Liver (tissue), 9 donors: Measurements from ENCODE around the gene AKAP13. TPM values are rescaled to one million over a fixed set of nuclear protein-coding genes. Genes with fewer than 3 reads are reported as not detected.

Experiments
- DNase-seq: peaks from one replicate; pipeline ENCODE4 v3.0.0-alpha.2; 2017; ENCODE audit warnings: low spot score
- H3K27ac ChIP-seq, 2 donors: one replicate each; pipeline ENCODE4 v1.7.0; 2013; ENCODE audit warnings: inconsistent platforms in 2 of 2, low read length in 2 of 2, control low read depth in 1 of 2, low read depth in 1 of 2, mild to moderate bottlenecking in 1 of 2
- H3K27me3 ChIP-seq, 4 donors: one replicate each; pipeline versions ENCODE4 v1.6.1 to v1.7.0; 2013; ENCODE audit warnings: low read length in 3 of 4, inconsistent platforms in 1 of 4, mild to moderate bottlenecking in 1 of 4, moderate library complexity in 1 of 4; ENCODE audit not compliant: control insufficient read depth in 4 of 4, insufficient read depth in 4 of 4
- H3K36me3 ChIP-seq, 4 donors: one replicate each; pipeline versions ENCODE4 v1.6.1 to v1.7.0; 2013; ENCODE audit warnings: low read length in 3 of 4, mild to moderate bottlenecking in 3 of 4, low read depth in 1 of 4, moderate library complexity in 1 of 4; ENCODE audit not compliant: control insufficient read depth in 4 of 4, insufficient read depth in 3 of 4
- H3K4me1 ChIP-seq, 4 donors: one replicate each; pipeline versions ENCODE4 v1.6.1 to v1.7.0; 2013; ENCODE audit warnings: low read length in 3 of 4, mild to moderate bottlenecking in 3 of 4, moderate library complexity in 1 of 4; ENCODE audit not compliant: control insufficient read depth in 4 of 4, insufficient read depth in 4 of 4
- H3K4me3 ChIP-seq, 3 donors: one replicate each; pipeline versions ENCODE4 v1.6.1 to v1.7.0; 2013; ENCODE audit warnings: low read length in 3 of 3, control low read depth in 1 of 3, low read depth in 1 of 3, mild to moderate bottlenecking in 1 of 3
- H3K9ac ChIP-seq, 2 donors: one replicate each; pipeline ENCODE4 v1.7.0; 2013; ENCODE audit warnings: low read length in 2 of 2, mild to moderate bottlenecking in 2 of 2, moderate library complexity in 2 of 2, control low read depth in 1 of 2, low read depth in 1 of 2
- H3K9me3 ChIP-seq, 4 donors: one replicate each; pipeline versions ENCODE4 v1.6.1 to v1.7.0; 2013; ENCODE audit warnings: low read length in 3 of 4; ENCODE audit not compliant: control insufficient read depth in 4 of 4
- EGR1 ChIP-seq, 2 donors: IDR thresholded peaks; 2 replicates each; pipeline ENCODE4 v1.6.1; 2016 to 2018; ENCODE audit warnings: antibody characterized with exemption in 2 of 2, low read depth in 2 of 2
- FOXA2 ChIP-seq: IDR thresholded peaks from 2 replicates; pipeline ENCODE4 v1.6.1; 2016; ENCODE audit warnings: antibody characterized with exemption
- GABPA ChIP-seq, 2 donors: IDR thresholded peaks in 1 of 2; conservative IDR thresholded peaks in 1 of 2; 2 replicates each; pipeline ENCODE4 v1.6.1; 2016; ENCODE audit warnings: antibody characterized with exemption in 2 of 2, mild to moderate bottlenecking in 1 of 2, moderate library complexity in 1 of 2
- HNF4A ChIP-seq, 2 donors: conservative IDR thresholded peaks; 2 replicates each; pipeline ENCODE4 v1.6.1; 2016; ENCODE audit warnings: antibody characterized with exemption in 2 of 2, mild to moderate bottlenecking in 2 of 2
- HNF4G ChIP-seq: IDR thresholded peaks from 2 replicates; pipeline ENCODE4 v1.6.1; 2016; ENCODE audit warnings: antibody characterized with exemption
- RXRA ChIP-seq, 2 donors: IDR thresholded peaks; 2 replicates each; pipeline ENCODE4 v1.6.1; 2017 to 2018; ENCODE audit warnings: antibody characterized with exemption in 2 of 2, mild to moderate bottlenecking in 1 of 2
- SP1 ChIP-seq: IDR thresholded peaks from 2 replicates; pipeline ENCODE4 v1.6.1; 2018; ENCODE audit warnings: antibody characterized with exemption, mild to moderate bottlenecking
- TAF1 ChIP-seq: conservative IDR thresholded peaks from 2 replicates; pipeline ENCODE4 v1.6.1; 2016; ENCODE audit warnings: antibody characterized with exemption, mild to moderate bottlenecking
- WGBS: extraction: QIAGEN DNeasy Blood & Tissue Kit; methylation state at CpG from one replicate; pipeline ENCODE4 v1.1.7; 2013; 5-methylcytosine and 5-hydroxymethylcytosine counted together
- polyA plus RNA-seq, 2 donors: library from polyadenylated mRNA; stranded (reverse) in 1 of 2; unstranded in 1 of 2; fragments of 200-250 nt in 1 of 2; fragments of >200 nt in 1 of 2; fragmentation: Nextera tagmentation in 1 of 2; extraction: Ambion mirVana in 1 of 2; gene quantifications; one replicate each; pipeline versions ENCODE4 v1.2.1 to v1.2.3, GENCODE V29; 2013 to 2015
- total RNA-seq, 2 donors: library from RNA; depleted of rRNA; stranded (reverse); fragments of >200 nt; gene quantifications; one replicate each; pipeline ENCODE4 v1.2.3, GENCODE V29; 2014
- TF ChIP-seq, protein P1 (sequence below): fragments of 150-350 bp; IDR thresholded peaks from 2 replicates; pipeline ENCODE4 v1.5.1; 2017; ENCODE audit warnings: improper control_type of control experiment, low read depth, low read length; ENCODE audit not compliant: missing input control
- TF ChIP-seq, protein P2 (sequence below): IDR thresholded peaks from 2 replicates; pipeline ENCODE4 v1.6.1; 2016; ENCODE audit warnings: antibody characterized with exemption
- TF ChIP-seq, protein P3 (sequence below): IDR thresholded peaks from 2 replicates; pipeline ENCODE4 v1.6.1; 2016; ENCODE audit warnings: antibody characterized with exemption, mild to moderate bottlenecking
- TF ChIP-seq, protein P4 (sequence below): IDR thresholded peaks from 2 replicates; pipeline ENCODE4 v1.6.1; 2016; ENCODE audit warnings: antibody characterized with exemption
- donor health status: healthy.
- donor health status: healthy.
- donor health status: healthy.
- donor health status: healthy.
- donor health status: healthy.

AKAP13 gene
- total and polyA plus RNA-seq, 4 donors = 18.6 to 92.3 (median 37.4) TPM

DNA sequence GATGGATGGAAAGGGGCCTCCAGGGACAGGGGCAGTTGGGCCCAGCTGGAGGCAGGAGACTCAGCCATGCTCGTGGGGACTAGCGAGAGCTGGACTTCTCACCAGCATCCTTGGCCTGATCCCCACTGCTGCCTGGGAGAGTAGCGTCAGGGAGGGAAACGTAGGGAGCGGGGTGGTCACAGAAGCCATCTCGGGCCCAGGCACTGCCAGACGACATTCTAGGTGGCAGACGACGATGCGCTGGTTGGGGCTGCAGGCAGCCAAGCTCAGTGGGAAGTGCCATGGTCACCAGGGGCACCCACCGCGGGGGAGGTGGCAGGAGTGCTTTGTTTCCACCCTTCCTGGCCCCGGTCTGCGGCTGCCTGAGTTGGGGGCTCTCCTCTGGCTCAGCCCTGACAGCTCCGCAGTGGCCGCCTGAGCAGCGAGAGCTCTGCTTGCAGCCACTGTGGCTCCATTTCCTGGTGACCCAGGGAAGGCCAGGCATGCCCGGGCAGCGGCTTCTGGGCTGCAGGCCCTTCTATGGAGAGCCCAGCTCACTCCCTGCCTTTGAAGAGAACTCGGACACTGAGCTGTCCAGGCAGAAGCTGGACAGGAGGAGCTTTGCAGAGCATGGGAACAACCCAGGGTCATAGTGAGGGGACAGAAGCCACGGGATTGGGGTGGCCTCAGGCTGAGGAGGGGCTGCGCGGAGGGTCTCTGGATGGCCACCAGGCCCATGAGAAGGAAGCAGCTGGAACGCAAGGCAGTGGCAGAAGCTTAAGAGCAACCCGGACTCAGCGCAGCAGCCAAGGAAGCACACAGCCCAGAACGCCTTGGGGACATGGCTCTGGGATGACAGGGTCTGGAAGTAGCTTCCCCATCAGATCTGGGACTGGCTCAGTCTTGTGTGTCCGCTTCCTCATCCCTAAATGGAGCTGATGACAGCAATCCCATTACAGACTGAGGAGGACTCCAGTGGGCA lies 383.6 kb downstream of the AKAP13 start:
- Histone ChIP-seq H3K9me3 (no peaks in the 10 kb centered on the region), H3K27ac (peak overlapping the region in 1 of 2 donors; percentile 8), H3K4me3 (no peak overlapping the region), H3K9ac (no peak overlapping the region), H3K36me3 (peaks cover 0 to 5% (median 1%) of the 10 kb centered on the region in 4 donors), H3K4me1 (peaks cover 5 to 31% (median 24%) of the 10 kb centered on the region in 4 donors), H3K27me3 (no peaks in the 10 kb centered on the region)
- 93% methylated on average over 28 of the region's 28 CpGs for WGBS
- no peak for DNase-seq
- TF ChIP-seq FOXA2 (no peak), GABPA (IDR thresholded peaks at IDR 0.05 in 1 of 2, conservative IDR thresholded peaks at IDR 0.05 in 1 of 2) (no peak), SP1 (no peak), HNF4G (no peak), TAF1 (no peak), EGR1 (IDR thresholded peaks at IDR 0.05; ENCODE audit: low read depth in 2 of 2) (no peak), RXRA (IDR thresholded peaks at IDR 0.05) (no peak), HNF4A (conservative IDR thresholded peaks at IDR 0.05) (no peak)
- TF ChIP-seq, protein P1, sequence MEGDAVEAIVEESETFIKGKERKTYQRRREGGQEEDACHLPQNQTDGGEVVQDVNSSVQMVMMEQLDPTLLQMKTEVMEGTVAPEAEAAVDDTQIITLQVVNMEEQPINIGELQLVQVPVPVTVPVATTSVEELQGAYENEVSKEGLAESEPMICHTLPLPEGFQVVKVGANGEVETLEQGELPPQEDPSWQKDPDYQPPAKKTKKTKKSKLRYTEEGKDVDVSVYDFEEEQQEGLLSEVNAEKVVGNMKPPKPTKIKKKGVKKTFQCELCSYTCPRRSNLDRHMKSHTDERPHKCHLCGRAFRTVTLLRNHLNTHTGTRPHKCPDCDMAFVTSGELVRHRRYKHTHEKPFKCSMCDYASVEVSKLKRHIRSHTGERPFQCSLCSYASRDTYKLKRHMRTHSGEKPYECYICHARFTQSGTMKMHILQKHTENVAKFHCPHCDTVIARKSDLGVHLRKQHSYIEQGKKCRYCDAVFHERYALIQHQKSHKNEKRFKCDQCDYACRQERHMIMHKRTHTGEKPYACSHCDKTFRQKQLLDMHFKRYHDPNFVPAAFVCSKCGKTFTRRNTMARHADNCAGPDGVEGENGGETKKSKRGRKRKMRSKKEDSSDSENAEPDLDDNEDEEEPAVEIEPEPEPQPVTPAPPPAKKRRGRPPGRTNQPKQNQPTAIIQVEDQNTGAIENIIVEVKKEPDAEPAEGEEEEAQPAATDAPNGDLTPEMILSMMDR = no peak
- TF ChIP-seq, protein P2, sequence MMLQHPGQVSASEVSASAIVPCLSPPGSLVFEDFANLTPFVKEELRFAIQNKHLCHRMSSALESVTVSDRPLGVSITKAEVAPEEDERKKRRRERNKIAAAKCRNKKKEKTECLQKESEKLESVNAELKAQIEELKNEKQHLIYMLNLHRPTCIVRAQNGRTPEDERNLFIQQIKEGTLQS = no peak
- TF ChIP-seq, protein P3, sequence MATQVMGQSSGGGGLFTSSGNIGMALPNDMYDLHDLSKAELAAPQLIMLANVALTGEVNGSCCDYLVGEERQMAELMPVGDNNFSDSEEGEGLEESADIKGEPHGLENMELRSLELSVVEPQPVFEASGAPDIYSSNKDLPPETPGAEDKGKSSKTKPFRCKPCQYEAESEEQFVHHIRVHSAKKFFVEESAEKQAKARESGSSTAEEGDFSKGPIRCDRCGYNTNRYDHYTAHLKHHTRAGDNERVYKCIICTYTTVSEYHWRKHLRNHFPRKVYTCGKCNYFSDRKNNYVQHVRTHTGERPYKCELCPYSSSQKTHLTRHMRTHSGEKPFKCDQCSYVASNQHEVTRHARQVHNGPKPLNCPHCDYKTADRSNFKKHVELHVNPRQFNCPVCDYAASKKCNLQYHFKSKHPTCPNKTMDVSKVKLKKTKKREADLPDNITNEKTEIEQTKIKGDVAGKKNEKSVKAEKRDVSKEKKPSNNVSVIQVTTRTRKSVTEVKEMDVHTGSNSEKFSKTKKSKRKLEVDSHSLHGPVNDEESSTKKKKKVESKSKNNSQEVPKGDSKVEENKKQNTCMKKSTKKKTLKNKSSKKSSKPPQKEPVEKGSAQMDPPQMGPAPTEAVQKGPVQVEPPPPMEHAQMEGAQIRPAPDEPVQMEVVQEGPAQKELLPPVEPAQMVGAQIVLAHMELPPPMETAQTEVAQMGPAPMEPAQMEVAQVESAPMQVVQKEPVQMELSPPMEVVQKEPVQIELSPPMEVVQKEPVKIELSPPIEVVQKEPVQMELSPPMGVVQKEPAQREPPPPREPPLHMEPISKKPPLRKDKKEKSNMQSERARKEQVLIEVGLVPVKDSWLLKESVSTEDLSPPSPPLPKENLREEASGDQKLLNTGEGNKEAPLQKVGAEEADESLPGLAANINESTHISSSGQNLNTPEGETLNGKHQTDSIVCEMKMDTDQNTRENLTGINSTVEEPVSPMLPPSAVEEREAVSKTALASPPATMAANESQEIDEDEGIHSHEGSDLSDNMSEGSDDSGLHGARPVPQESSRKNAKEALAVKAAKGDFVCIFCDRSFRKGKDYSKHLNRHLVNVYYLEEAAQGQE = no peak
- TF ChIP-seq, protein P4, sequence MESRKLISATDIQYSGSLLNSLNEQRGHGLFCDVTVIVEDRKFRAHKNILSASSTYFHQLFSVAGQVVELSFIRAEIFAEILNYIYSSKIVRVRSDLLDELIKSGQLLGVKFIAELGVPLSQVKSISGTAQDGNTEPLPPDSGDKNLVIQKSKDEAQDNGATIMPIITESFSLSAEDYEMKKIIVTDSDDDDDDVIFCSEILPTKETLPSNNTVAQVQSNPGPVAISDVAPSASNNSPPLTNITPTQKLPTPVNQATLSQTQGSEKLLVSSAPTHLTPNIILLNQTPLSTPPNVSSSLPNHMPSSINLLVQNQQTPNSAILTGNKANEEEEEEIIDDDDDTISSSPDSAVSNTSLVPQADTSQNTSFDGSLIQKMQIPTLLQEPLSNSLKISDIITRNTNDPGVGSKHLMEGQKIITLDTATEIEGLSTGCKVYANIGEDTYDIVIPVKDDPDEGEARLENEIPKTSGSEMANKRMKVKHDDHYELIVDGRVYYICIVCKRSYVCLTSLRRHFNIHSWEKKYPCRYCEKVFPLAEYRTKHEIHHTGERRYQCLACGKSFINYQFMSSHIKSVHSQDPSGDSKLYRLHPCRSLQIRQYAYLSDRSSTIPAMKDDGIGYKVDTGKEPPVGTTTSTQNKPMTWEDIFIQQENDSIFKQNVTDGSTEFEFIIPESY = no peak
